GM21723 (cell line): ENCODE measurements around the gene MARCHF7.
"Not testable (repeated sequence)": the region's sequence is repeated elsewhere in the genome, so short reads cannot be mapped to it uniquely, and the experiment has no call there.

Experiments used
- ATAC-seq: cut with Tn5 transposase; IDR thresholded peaks from one replicate; pipeline ENCODE4 v1.9.1; 2021; ENCODE audit warnings: mild to moderate bottlenecking, moderate library complexity; ENCODE audit not compliant: unreplicated experiment

Gene MARCHF7

GRCh38 chr2:159716857-159717256 lies 4.6 kb downstream of the MARCHF7 start:
- ATAC-seq: no peak

- ATAC-seq: no peak
Observed at GRCh38 chr2:159720676-159721075, 8.4 kb downstream of the MARCHF7 start.

- ATAC-seq: no peak
Observed at GRCh38 chr2:159722580-159722979, 10.3 kb downstream of the MARCHF7 start.

GRCh38 chr2:159724795-159725572 lies 12.7 kb downstream of the MARCHF7 start:
- not testable (repeated sequence) for ATAC-seq

GRCh38 chr2:159725713-159726112 lies 13.4 kb downstream of the MARCHF7 start:
- no peak for ATAC-seq

GRCh38 chr2:159728629-159729028 lies 16.3 kb downstream of the MARCHF7 start:
- no peak for ATAC-seq

GRCh38 chr2:159735648-159736047 lies 23.3 kb downstream of the MARCHF7 start:
- no peak for ATAC-seq

GRCh38 chr2:159736048-159736447 lies 23.7 kb downstream of the MARCHF7 start:
- ATAC-seq: no peak

- no peak for ATAC-seq
Observed at GRCh38 chr2:159737292-159737916, 25.1 kb downstream of the MARCHF7 start.

- no peak for ATAC-seq
Observed at GRCh38 chr2:159737917-159738296, 25.6 kb downstream of the MARCHF7 start.

GRCh38 chr2:159738509-159739390 lies 26.4 kb downstream of the MARCHF7 start:
- no peak for ATAC-seq

- no peak for ATAC-seq
Observed at GRCh38 chr2:159742846-159743245, 30.5 kb downstream of the MARCHF7 start.

GRCh38 chr2:159744363-159744762 lies 32.1 kb downstream of the MARCHF7 start:
- no peak for ATAC-seq

- not testable (repeated sequence) for ATAC-seq
Observed at GRCh38 chr2:159745237-159745636, 32.9 kb downstream of the MARCHF7 start.

GRCh38 chr2:159748089-159748488 lies 35.8 kb downstream of the MARCHF7 start:
- ATAC-seq: no peak

- ATAC-seq: no peak
Observed at GRCh38 chr2:159750873-159751272, 38.6 kb downstream of the MARCHF7 start.

GRCh38 chr2:159753797-159754196 lies 41.5 kb downstream of the MARCHF7 start:
- ATAC-seq: no peak

- ATAC-seq: no peak
Observed at GRCh38 chr2:159755014-159755413, 42.7 kb downstream of the MARCHF7 start.

- ATAC-seq: no peak
Observed at GRCh38 chr2:159755788-159756187, 43.5 kb downstream of the MARCHF7 start.

GRCh38 chr2:159758239-159758638 lies 45.9 kb downstream of the MARCHF7 start:
- no peak for ATAC-seq

GRCh38 chr2:159758686-159759085 lies 46.4 kb downstream of the MARCHF7 start:
- ATAC-seq: no peak

GRCh38 chr2:159759577-159759976 lies 47.3 kb downstream of the MARCHF7 start:
- ATAC-seq: no peak
